ENCODE measurements around the gene PXYLP1.

DNA sequence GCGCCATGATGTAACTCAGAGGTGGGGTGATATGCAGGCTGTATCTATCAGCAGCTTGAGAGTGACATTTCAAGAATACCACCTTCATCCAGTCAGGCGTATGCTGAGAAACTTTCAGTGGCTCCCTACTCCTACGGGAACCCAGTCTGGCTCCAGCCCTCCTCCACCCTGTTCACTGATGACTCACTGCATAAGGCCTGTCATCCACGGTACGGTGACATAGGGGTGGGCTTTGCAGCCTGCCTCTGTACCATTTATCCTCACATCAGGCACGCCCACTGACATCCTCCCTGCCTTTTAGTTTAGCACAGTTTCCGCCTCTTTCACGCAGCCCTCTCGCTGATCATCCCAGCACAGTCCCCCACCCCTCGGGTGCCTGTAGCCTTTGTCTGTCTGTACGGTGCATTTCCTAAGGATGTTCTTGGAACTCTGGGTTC, 11.7 kb downstream of the PXYLP1 start:
- TF ChIP-seq CTCF (conservative IDR thresholded peaks at IDR 0.05; ENCODE audit: low read depth, low read length) (no peak), EZH2 (IDR thresholded peaks at IDR 0.05; ENCODE audit: borderline replicate concordance, low read depth, low read length, poor library complexity, severe bottlenecking) (no peak)

Data from A673 (cell line).